Natural killer cell (primary cell): Measurements from ENCODE around the gene RAB33B. TPM values are rescaled to one million over a fixed set of nuclear protein-coding genes. Genes with fewer than 3 reads are reported as not detected.
"Not testable (repeated sequence)": the region's sequence is repeated elsewhere in the genome, so short reads cannot be mapped to it uniquely, and the experiment has no call there.

ENCODE experiments used
- ATAC-seq, 3 donors: fragments of 150-1000 bp in 2 of 3; fragments of 200-7000 bp in 1 of 3; cut with Tn5 transposase; 1 replicate in 1 of 3; 2 replicates in 2 of 3; pipeline ENCODE4 v1.10.0; 2021; ENCODE audit warnings: mild to moderate bottlenecking in 2 of 3, moderate library complexity in 2 of 3
- DNase-seq, 2 donors: peaks; one replicate each; pipeline versions ENCODE4 v3.0.0 to v3.0.0-alpha.2; 2013 to 2021; ENCODE audit warnings: mixed read lengths in 1 of 2
- H3K27ac ChIP-seq: one replicate; pipeline ENCODE4 v1.5.1; 2013; ENCODE audit warnings: mild to moderate bottlenecking, low read length
- H3K27me3 ChIP-seq: one replicate; pipeline ENCODE4 v1.6.1; 2013; ENCODE audit warnings: low read length; ENCODE audit not compliant: control insufficient read depth, insufficient read depth
- H3K36me3 ChIP-seq: one replicate; pipeline ENCODE4 v1.6.1; 2013; ENCODE audit warnings: low read length; ENCODE audit not compliant: control insufficient read depth, insufficient read depth
- H3K4me1 ChIP-seq: one replicate; pipeline ENCODE4 v1.6.1; 2013; ENCODE audit warnings: low read length; ENCODE audit not compliant: control insufficient read depth, insufficient read depth
- H3K4me3 ChIP-seq: one replicate; pipeline ENCODE4 v1.5.1; 2013; ENCODE audit warnings: low read length
- H3K9me3 ChIP-seq: one replicate; pipeline ENCODE4 v1.6.1; 2013; ENCODE audit warnings: low read length; ENCODE audit not compliant: control insufficient read depth, insufficient read depth
- H3K27ac Mint-ChIP-seq, 2 donors: one replicate each; pipeline ENCODE4 v1.8.0; 2022; ENCODE audit warnings: mild to moderate bottlenecking in 2 of 2, mixed read lengths in 2 of 2, moderate library complexity in 1 of 2
- H3K27me3 Mint-ChIP-seq, 2 donors: one replicate each; pipeline ENCODE4 v1.8.0; 2022; ENCODE audit warnings: low read depth in 2 of 2, mixed read lengths in 2 of 2
- H3K36me3 Mint-ChIP-seq: one replicate; pipeline ENCODE4 v1.8.0; 2022; ENCODE audit warnings: mixed read lengths
- H3K4me1 Mint-ChIP-seq, 2 donors: one replicate each; pipeline ENCODE4 v1.8.0; 2022; ENCODE audit warnings: mixed read lengths in 2 of 2
- H3K4me3 Mint-ChIP-seq: one replicate; pipeline ENCODE4 v1.8.0; 2022; ENCODE audit warnings: mild to moderate bottlenecking, moderate library complexity, mixed read lengths
- H3K9me3 Mint-ChIP-seq, 2 donors: one replicate each; pipeline ENCODE4 v1.8.0; 2022; ENCODE audit warnings: mixed read lengths in 2 of 2
- WGBS: methylation state at CpG from one replicate; pipeline ENCODE4 v1.1.7; 2013; ENCODE audit warnings: missing lambda C conversion rate; ENCODE audit not compliant: insufficient coverage; 5-methylcytosine and 5-hydroxymethylcytosine counted together
- intact Hi-C: fragments of 100-400 bp; cut with micrococcal nuclease; formaldehyde crosslinking; loops from one replicate; pipeline ENCODE4 v1.14.2; 2022
- total RNA-seq, 4 donors: library from RNA; stranded (reverse); fragments of 120-200 nt in 1 of 4; gene quantifications; one replicate each; pipeline versions ENCODE4 v1.2.3 to v1.2.4, GENCODE V29; 2013 to 2022
- TF ChIP-seq, protein P1 (sequence below): fragments of 200-600 bp; IDR thresholded peaks from one replicate; pipeline ENCODE4 v1.8.0; 2022; ENCODE audit warnings: antibody characterized with exemption

Gene RAB33B
- total RNA-seq, 3 donors from 2014 or later (not counting 1 experiment from before 2014, with no cell fraction given): 7.8 to 12.9 (median 10.5) TPM

DNA sequence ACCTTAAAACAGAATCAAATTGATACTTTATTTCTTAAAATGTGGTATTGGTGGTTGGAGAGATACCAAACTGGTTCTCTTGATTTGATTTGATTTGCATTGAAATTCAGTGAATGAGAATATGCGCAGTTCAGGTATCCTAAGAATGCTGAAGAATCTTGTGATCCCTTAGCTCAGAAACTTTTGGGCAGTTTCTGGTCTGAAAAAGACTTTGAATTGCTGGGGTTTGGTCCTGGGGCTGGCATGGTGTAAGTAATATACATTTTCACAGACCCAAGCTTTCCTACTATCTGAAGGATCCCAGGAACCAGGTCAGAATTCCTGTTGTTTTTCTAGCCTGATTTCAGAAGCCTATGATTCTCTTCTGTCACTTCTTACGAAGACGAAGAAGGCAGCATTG lies 6.6 kb downstream of the RAB33B start:
- H3K27ac Mint-ChIP-seq: no peak overlapping the region
- no peaks in the 10 kb centered on the region for H3K27me3 Mint-ChIP-seq
- no peak overlapping the region for H3K4me3 Mint-ChIP-seq
- no peaks in the 10 kb centered on the region for H3K9me3 ChIP-seq
- peaks cover 3% of the 10 kb centered on the region for H3K4me1 ChIP-seq
- intact Hi-C loops: no loop called here
- peaks cover 2% of the 10 kb centered on the region for H3K36me3 ChIP-seq
- TF ChIP-seq, protein P1, sequence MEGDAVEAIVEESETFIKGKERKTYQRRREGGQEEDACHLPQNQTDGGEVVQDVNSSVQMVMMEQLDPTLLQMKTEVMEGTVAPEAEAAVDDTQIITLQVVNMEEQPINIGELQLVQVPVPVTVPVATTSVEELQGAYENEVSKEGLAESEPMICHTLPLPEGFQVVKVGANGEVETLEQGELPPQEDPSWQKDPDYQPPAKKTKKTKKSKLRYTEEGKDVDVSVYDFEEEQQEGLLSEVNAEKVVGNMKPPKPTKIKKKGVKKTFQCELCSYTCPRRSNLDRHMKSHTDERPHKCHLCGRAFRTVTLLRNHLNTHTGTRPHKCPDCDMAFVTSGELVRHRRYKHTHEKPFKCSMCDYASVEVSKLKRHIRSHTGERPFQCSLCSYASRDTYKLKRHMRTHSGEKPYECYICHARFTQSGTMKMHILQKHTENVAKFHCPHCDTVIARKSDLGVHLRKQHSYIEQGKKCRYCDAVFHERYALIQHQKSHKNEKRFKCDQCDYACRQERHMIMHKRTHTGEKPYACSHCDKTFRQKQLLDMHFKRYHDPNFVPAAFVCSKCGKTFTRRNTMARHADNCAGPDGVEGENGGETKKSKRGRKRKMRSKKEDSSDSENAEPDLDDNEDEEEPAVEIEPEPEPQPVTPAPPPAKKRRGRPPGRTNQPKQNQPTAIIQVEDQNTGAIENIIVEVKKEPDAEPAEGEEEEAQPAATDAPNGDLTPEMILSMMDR: no peak
- DNase-seq (no peak), ATAC-seq (no peak)
- H3K27me3 ChIP-seq: no peaks in the 10 kb centered on the region
- H3K27ac ChIP-seq: no peak overlapping the region
- no peaks in the 10 kb centered on the region for H3K9me3 Mint-ChIP-seq
- peaks cover 45 to 59% of the 10 kb centered on the region in 2 donors for H3K4me1 Mint-ChIP-seq
- no peak overlapping the region for H3K4me3 ChIP-seq
- 97% methylated on average over 3 of the region's 3 CpGs for WGBS
- H3K36me3 Mint-ChIP-seq: no peaks in the 10 kb centered on the region

DNA sequence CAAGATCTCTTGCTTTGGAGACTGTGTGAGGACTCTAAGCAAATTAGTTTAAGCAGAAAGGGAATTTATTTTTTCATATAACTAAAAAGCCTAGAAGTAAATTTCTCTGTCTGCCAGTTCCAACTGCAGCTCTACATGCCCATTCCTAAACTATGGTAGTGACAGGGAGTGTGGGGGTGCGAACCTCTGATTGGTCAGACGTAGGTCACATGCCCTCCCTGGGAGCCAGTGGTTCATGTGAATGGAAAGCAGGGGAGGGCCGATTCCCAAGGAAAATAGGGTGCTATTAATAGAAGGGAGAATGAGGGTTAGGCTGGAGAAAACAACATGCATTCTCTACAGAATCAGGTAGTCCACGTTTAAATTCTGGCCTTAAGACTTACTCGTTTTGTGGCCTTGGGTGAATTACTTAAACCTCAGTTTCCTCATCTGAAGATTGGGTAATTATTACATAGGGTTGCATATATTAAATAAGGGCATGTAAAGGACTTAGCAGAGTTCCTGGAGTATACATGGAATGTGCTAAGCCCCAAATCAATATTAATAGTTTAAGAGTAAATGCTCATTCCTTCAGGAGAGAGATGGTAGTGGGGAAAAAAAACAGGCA lies 7.2 kb downstream of the RAB33B start:
- no peaks in the 10 kb centered on the region for H3K27me3 ChIP-seq
- Mint-ChIP-seq H3K27ac (no peak overlapping the region), H3K4me1 (peaks cover 39 to 53% of the 10 kb centered on the region in 2 donors), H3K9me3 (no peaks in the 10 kb centered on the region), H3K36me3 (no peaks in the 10 kb centered on the region), H3K4me3 (no peak overlapping the region), H3K27me3 (no peaks in the 10 kb centered on the region)
- no peak overlapping the region for H3K4me3 ChIP-seq
- DNase-seq: no peak
- TF ChIP-seq, protein P1: no peak
- intact Hi-C loops: no loop called here
- H3K9me3 ChIP-seq: no peaks in the 10 kb centered on the region
- WGBS: 100% methylated on average over 3 of the region's 5 CpGs
- peaks cover 2% of the 10 kb centered on the region for H3K36me3 ChIP-seq
- H3K4me1 ChIP-seq: no peaks in the 10 kb centered on the region
- no peak overlapping the region for H3K27ac ChIP-seq
- ATAC-seq: no peak

DNA sequence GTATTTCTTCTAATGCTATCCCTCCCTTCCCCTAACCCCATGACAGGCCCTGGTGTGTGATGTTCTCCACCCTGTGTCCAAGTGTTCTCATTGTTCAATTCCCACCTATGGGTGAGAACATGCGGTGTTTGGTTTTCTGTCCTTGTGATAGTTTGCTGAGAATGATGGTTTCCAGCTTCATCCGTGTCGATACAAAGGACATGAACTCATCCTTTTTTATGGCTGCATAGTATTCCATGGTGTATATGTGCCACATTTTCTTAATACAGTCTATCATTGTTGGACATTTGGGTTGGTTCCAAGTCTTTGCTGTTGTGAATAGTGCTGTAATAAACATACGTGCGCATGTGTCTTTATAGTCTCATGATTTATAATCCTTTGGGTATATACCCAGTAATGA lies 10.6 kb downstream of the RAB33B start:
- H3K27ac Mint-ChIP-seq, H3K9me3 ChIP-seq, ATAC-seq, H3K27ac ChIP-seq, H3K4me3 Mint-ChIP-seq, H3K4me1 ChIP-seq, DNase-seq, H3K4me3 ChIP-seq, H3K27me3 ChIP-seq, H3K27me3 Mint-ChIP-seq, intact Hi-C loops, H3K36me3 ChIP-seq: not testable (repeated sequence)
- Mint-ChIP-seq H3K4me1 (peaks cover 24 to 37% of the 10 kb centered on the region in 2 donors), H3K36me3 (peaks cover 12% of the 10 kb centered on the region), H3K9me3 (peaks cover 2 to 11% of the 10 kb centered on the region in 2 donors)
- whole genome bisulfite sequencing: 97% methylated on average over 5 of the region's 5 CpGs

DNA sequence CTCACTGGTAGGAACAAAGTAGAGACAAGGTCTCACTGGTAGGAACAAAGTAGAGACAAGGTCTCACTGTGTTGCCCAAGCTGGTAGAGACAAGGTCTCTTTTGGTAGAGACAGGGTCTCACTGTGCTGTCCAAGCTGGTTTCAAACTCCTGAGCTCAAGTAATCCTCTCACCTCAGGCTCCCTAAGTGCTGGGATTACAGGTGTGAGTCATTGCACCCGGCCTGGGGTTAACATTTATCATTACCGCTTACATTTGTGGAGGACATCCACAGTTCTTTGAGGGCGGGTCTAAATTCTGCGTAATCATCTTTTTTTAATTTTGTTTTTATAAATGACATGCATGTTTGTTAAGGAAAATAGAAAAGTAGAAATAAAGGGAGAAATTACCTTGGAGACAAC lies 12.0 kb downstream of the RAB33B start:
- H3K27me3 ChIP-seq: no peaks in the 10 kb centered on the region
- no peak overlapping the region for H3K27ac Mint-ChIP-seq
- DNase-seq (no peak), ATAC-seq (no peak)
- TF ChIP-seq, protein P1: no peak
- H3K36me3 Mint-ChIP-seq: peaks cover 14% of the 10 kb centered on the region
- no peak overlapping the region for H3K27ac ChIP-seq
- H3K9me3 ChIP-seq: peaks cover 4% of the 10 kb centered on the region
- peaks cover 2 to 11% of the 10 kb centered on the region in 2 donors for H3K9me3 Mint-ChIP-seq
- H3K4me1 ChIP-seq: peaks cover 2% of the 10 kb centered on the region
- no peak overlapping the region for H3K4me3 Mint-ChIP-seq
- peaks cover 33 to 41% of the 10 kb centered on the region in 2 donors for H3K4me1 Mint-ChIP-seq
- 69% methylated on average over 4 of the region's 4 CpGs for WGBS
- peaks cover 2% of the 10 kb centered on the region for H3K36me3 ChIP-seq
- no peak overlapping the region for H3K4me3 ChIP-seq
- no peaks in the 10 kb centered on the region for H3K27me3 Mint-ChIP-seq
- intact Hi-C loops: no loop called here

DNA sequence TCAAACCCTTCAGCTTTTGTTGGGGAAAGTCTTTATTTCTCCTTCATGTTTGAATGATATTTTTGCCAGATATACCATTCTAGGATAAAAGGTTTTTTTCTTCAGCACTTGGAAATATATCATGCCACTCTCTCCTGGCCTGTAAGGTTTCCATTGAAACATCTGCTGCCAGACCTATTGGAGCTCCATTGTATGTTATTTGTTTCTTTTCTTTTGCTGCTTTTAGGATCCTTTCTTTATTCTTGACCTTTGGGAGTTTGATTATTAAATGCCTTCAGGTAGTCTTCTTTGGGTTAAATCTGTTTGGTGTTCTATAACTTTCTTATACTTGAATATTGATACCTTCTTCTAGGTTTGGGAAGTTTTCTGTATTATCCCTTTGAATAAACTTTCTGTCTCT lies 14.8 kb downstream of the RAB33B start:
- Mint-ChIP-seq H3K36me3 (peaks cover 26% of the 10 kb centered on the region), H3K4me1 (peaks cover 43 to 44% of the 10 kb centered on the region in 2 donors), H3K9me3 (peaks cover 2 to 11% of the 10 kb centered on the region in 2 donors)
- H3K27me3 ChIP-seq, H3K27me3 Mint-ChIP-seq, H3K4me3 Mint-ChIP-seq, ATAC-seq, H3K27ac ChIP-seq, intact Hi-C loops, H3K4me3 ChIP-seq, H3K4me1 ChIP-seq, H3K9me3 ChIP-seq, H3K27ac Mint-ChIP-seq, DNase-seq: not testable (repeated sequence)
- H3K36me3 ChIP-seq: peaks cover 12% of the 10 kb centered on the region
